ENCODE data around the gene RAF1. TPM values are rescaled to one million over a fixed set of nuclear protein-coding genes. Genes with fewer than 3 reads are reported as not detected.

Gene RAF1
- total and polyA plus RNA-seq, 2 donors (not counting 3 experiments of a cell fraction or from before 2014, with no cell fraction given) = 73.8 to 86.2 TPM

DNA sequence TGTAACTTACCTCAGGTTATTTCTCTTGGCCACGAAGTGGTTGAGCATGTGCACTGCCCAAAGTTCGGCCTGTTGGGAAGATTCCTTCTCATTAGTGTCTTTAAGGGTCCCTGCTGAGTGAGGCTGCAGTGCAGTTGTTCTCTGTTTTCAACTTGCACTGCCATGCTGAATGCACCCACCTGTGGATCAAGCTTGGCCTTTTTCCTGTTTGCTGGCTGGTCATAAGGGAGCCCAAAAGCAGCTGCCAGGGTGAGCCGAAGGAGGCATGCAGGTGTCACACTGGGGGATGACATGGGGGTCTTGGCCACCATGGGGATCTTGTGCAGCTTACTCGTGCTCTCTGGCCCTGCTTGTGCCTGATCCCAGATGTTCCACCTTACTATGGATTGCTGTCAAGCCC, 46.1 kb upstream of the RAF1 start:
- dilution Hi-C loops (cut with MboI; ENCODE audit: extremely low pct_ligation_motif_present, low sequenced_read_pairs) = no loop called here
- H3K4me3 ChIP-seq (replicated peaks in 1 of 3; ENCODE audit: insufficient read depth in 1 of 3, low read depth in 1 of 3, low read length in 3 of 3) = no peak overlapping the region
- H3K36me3 ChIP-seq (ENCODE audit: control insufficient read depth in 2 of 2, extremely low read depth in 1 of 2, insufficient read depth in 2 of 2, low read length in 2 of 2) = no peaks in the 10 kb centered on the region
- H3K27ac ChIP-seq (ENCODE audit: insufficient read depth, low read depth, low read length) = no peak overlapping the region
- DNase-seq (ENCODE audit: low read depth, low spot score) (no peak), FAIRE-seq (no peak)
- H3K9me3 ChIP-seq (replicated peaks; ENCODE audit: control insufficient read depth, insufficient read depth, low read length) = no peaks in the 10 kb centered on the region
- CTCF ChIA-PET = interaction anchor here (1.3 to 4.2 kb wide), 2 partner anchors 10 to 100 kb away, joined by 4 to 15 read pairs; no protein-coding TSS in a partner anchor
- no TSS peak for BruUV-seq (replicated peaks)
- H2AFZ ChIP-seq (ENCODE audit: low read depth, low read length) = no peak overlapping the region
- H4K20me1 ChIP-seq (replicated peaks; ENCODE audit: control insufficient read depth, extremely low read depth, insufficient read depth, low read length) = no peaks in the 10 kb centered on the region
- no peaks in the 10 kb centered on the region for H3K9me1 ChIP-seq (replicated peaks; ENCODE audit: control insufficient read depth, extremely low read depth, insufficient read depth, low read length)
- intact Hi-C loops (cut with micrococcal nuclease) = no loop called here
- H3K79me2 ChIP-seq (ENCODE audit: control insufficient read depth, insufficient read depth, low read length) = no peaks in the 10 kb centered on the region
- TF ChIP-seq POLR2A (IDR thresholded peaks at IDR 0.05; ENCODE audit: low read depth, low read length) (no peak), EZH2 (IDR thresholded peaks at IDR 0.05; ENCODE audit: borderline replicate concordance, low read depth, low read length, severe bottlenecking) (no peak), FOS (IDR thresholded peaks at IDR 0.05; ENCODE audit: borderline replicate concordance, insufficient read depth, low read length) (no peak)
- TF ChIP-seq, protein P1, sequence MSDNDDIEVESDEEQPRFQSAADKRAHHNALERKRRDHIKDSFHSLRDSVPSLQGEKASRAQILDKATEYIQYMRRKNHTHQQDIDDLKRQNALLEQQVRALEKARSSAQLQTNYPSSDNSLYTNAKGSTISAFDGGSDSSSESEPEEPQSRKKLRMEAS (IDR thresholded peaks at IDR 0.05; ENCODE audit: insufficient read depth, insufficient read length) = no peak
- TF ChIP-seq, protein P2, sequence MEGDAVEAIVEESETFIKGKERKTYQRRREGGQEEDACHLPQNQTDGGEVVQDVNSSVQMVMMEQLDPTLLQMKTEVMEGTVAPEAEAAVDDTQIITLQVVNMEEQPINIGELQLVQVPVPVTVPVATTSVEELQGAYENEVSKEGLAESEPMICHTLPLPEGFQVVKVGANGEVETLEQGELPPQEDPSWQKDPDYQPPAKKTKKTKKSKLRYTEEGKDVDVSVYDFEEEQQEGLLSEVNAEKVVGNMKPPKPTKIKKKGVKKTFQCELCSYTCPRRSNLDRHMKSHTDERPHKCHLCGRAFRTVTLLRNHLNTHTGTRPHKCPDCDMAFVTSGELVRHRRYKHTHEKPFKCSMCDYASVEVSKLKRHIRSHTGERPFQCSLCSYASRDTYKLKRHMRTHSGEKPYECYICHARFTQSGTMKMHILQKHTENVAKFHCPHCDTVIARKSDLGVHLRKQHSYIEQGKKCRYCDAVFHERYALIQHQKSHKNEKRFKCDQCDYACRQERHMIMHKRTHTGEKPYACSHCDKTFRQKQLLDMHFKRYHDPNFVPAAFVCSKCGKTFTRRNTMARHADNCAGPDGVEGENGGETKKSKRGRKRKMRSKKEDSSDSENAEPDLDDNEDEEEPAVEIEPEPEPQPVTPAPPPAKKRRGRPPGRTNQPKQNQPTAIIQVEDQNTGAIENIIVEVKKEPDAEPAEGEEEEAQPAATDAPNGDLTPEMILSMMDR (IDR thresholded peaks at IDR 0.05; ENCODE audit: extremely low read depth in 1 of 2, insufficient read depth in 1 of 2, low read depth in 1 of 2, low read length in 2 of 2) = no peak
- POLR2A ChIA-PET = no interaction called here
- H3K9ac ChIP-seq (replicated peaks; ENCODE audit: extremely low read depth, insufficient read depth, low read length) = no peak overlapping the region
- H3K4me1 ChIP-seq (ENCODE audit: control insufficient read depth, extremely low read depth, insufficient read depth, low read length) = no peaks in the 10 kb centered on the region
- H3K4me2 ChIP-seq (ENCODE audit: insufficient read depth, low read length) = no peak overlapping the region
- no peaks in the 10 kb centered on the region for H3K27me3 ChIP-seq (ENCODE audit: control insufficient read depth in 2 of 2, insufficient read depth in 2 of 2, low read length in 2 of 2)

DNA sequence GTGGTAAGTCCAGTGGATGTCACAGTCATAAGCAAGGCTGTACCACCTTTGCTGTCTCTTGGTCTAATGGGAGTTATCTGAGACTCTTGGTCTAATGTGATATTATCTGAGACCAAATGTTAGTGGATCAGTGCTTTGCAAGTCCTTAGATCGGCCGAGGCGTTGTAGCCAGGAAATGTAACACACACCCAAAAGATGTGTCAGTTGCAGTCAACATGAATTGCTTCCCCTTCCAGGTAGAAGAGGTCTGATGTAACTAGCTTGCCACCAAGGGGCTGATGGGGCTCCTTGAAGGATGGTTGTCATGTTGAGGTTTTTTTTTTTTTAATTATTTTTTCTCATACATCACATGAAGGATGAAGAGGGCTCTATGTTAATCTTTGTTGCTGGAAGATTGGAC, 45.4 kb upstream of the RAF1 start:
- H4K20me1 ChIP-seq (replicated peaks; ENCODE audit: control insufficient read depth, extremely low read depth, insufficient read depth, low read length) = no peaks in the 10 kb centered on the region
- FAIRE-seq (no peak), DNase-seq (ENCODE audit: low read depth, low spot score) (no peak)
- dilution Hi-C loops (cut with MboI; ENCODE audit: extremely low pct_ligation_motif_present, low sequenced_read_pairs) = no loop called here
- intact Hi-C loops (cut with micrococcal nuclease) = no loop called here
- CTCF ChIA-PET = interaction anchor here (1.3 to 4.2 kb wide), 2 partner anchors 11 to 101 kb away, joined by 4 to 15 read pairs; no protein-coding TSS in a partner anchor
- no peak overlapping the region for H3K9ac ChIP-seq (replicated peaks; ENCODE audit: extremely low read depth, insufficient read depth, low read length)
- BruUV-seq (replicated peaks) = no TSS peak
- no peak overlapping the region for H2AFZ ChIP-seq (ENCODE audit: low read depth, low read length)
- H3K9me3 ChIP-seq (replicated peaks; ENCODE audit: control insufficient read depth, insufficient read depth, low read length) = no peaks in the 10 kb centered on the region
- TF ChIP-seq, protein P1 (IDR thresholded peaks at IDR 0.05; ENCODE audit: insufficient read depth, insufficient read length) = no peak
- TF ChIP-seq POLR2AphosphoS5 (IDR thresholded peaks at IDR 0.05; ENCODE audit: insufficient read depth, low read depth, low read length) = no peak
- no peak for TF ChIP-seq GATA2 (IDR thresholded peaks at IDR 0.05; ENCODE audit: insufficient read depth, insufficient read length, low read depth, low read length)
- no peak for TF ChIP-seq FOS (IDR thresholded peaks at IDR 0.05; ENCODE audit: borderline replicate concordance, insufficient read depth, low read length)
- no peak for TF ChIP-seq MYC (IDR thresholded peaks at IDR 0.05; ENCODE audit: low read depth, low read length)
- TF ChIP-seq POLR2A (IDR thresholded peaks at IDR 0.05; ENCODE audit: low read depth, low read length) = no peak
- TF ChIP-seq JUN (IDR thresholded peaks at IDR 0.05; ENCODE audit: borderline replicate concordance, insufficient read depth, insufficient read length, low read depth) = no peak
- TF ChIP-seq EZH2 (IDR thresholded peaks at IDR 0.05; ENCODE audit: borderline replicate concordance, low read depth, low read length, severe bottlenecking) = no peak
- TF ChIP-seq, protein P2 (IDR thresholded peaks at IDR 0.05; ENCODE audit: extremely low read depth in 1 of 2, insufficient read depth in 1 of 2, low read depth in 1 of 2, low read length in 2 of 2) = no peak
- no peak overlapping the region for H3K4me3 ChIP-seq (replicated peaks in 1 of 3; ENCODE audit: insufficient read depth in 1 of 3, low read depth in 1 of 3, low read length in 3 of 3)
- POLR2A ChIA-PET = no interaction called here
- H3K9me1 ChIP-seq (replicated peaks; ENCODE audit: control insufficient read depth, extremely low read depth, insufficient read depth, low read length) = no peaks in the 10 kb centered on the region
- no peaks in the 10 kb centered on the region for H3K79me2 ChIP-seq (ENCODE audit: control insufficient read depth, insufficient read depth, low read length)
- no peaks in the 10 kb centered on the region for H3K27me3 ChIP-seq (ENCODE audit: control insufficient read depth in 2 of 2, insufficient read depth in 2 of 2, low read length in 2 of 2)
- no peaks in the 10 kb centered on the region for H3K36me3 ChIP-seq (ENCODE audit: control insufficient read depth in 2 of 2, extremely low read depth in 1 of 2, insufficient read depth in 2 of 2, low read length in 2 of 2)
- H3K4me1 ChIP-seq (ENCODE audit: control insufficient read depth, extremely low read depth, insufficient read depth, low read length) = no peaks in the 10 kb centered on the region
- no peak overlapping the region for H3K4me2 ChIP-seq (ENCODE audit: insufficient read depth, low read length)
- no peak overlapping the region for H3K27ac ChIP-seq (ENCODE audit: insufficient read depth, low read depth, low read length)

Measured in endothelial cell of umbilical vein (primary cell).